GM21367 (cell line): ENCODE measurements around the gene SEMA4B.
A peak's percentile ranks its signal among the peaks of the same experiment; 100 is the strongest.
"Not testable (repeated sequence)": the region's sequence is repeated elsewhere in the genome, so short reads cannot be mapped to it uniquely, and the experiment has no call there.

Experiments used
- ATAC-seq: cut with Tn5 transposase; IDR thresholded peaks from one replicate; pipeline ENCODE4 v1.9.1; 2021; ENCODE audit not compliant: unreplicated experiment

The SEMA4B gene

DNA sequence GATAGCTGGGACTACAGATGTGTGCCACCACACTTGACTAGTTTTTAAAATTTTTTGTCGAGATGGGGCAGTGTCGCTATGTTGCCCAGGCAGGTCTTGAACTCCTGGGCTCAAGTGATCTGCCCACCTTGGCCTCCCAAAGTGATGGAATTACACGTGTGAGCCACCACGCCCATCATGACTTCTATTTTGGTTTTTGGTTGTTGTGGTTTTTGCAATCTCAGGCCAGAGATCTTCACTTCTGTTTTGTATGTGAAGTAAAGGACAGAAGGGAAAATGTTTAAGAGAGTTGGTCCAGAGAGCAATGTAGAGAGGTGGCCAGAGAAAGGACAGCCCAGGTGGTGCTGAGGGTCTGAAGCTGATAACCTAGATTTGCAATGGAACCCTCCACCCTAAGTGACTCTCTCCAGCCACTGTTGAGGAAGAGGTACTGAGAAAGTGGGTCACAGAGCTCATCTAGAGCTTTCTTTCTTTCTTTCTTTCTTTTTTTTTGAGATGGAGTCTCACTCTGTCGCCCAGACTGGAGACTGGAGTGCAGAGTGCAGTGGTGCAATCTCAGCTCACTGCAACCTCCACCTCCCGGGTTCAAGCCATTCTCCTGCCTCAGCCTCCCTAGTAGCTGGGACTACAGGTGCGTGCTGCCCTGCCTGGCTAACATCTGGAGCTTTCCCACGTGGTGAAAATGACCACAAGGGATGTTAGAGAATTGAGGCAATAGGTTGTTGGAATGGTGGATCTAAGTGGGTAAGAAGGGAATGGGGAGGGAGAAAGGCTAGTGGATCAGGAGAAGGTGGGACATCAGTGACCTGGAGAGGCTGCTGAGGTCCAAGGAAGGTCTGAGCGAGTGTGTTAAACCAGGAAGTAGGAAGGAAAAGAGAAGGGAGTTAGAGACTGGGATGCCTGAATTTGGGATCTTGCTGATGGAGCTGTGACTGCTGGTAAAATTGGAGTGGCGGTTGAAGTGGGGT is 22.4 kb upstream of the SEMA4B start:
- no peak for ATAC-seq

GRCh38 chr15:90181776-90182175 is 19.4 kb upstream of the SEMA4B start:
- ATAC-seq = no peak

DNA sequence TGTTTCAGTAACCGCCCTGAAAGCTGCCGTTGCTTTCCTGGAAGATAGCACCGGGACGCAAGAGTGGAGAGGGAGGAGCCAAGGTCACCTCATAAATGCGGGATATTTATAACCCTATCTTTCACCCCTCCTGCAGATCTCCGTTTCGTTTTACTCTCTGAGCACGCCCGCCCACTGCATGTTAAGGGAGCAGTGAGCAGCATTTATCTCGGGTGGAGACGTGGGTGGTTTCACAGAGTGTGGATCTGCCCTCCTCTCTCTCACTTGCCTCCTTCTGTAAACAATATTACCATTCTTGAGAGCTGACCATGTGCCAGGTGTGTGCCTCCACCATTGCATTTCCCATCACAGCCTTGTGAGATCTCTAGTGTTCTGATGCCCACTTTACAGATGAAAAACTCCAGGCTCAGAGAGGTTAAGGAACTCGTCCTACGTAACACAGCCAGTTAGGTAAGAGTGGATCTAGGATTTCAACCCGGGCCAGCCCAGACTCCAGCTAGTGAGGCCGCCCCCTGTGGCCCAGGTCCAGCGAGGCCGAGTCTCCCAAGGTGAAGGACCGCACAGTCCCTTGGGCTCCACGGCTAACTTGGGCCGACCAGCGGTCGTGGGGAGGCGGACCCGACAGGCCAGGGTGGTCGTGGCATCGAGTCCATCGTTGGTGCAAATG is 16.9 kb upstream of the SEMA4B start:
- ATAC-seq = peak; percentile 44

DNA sequence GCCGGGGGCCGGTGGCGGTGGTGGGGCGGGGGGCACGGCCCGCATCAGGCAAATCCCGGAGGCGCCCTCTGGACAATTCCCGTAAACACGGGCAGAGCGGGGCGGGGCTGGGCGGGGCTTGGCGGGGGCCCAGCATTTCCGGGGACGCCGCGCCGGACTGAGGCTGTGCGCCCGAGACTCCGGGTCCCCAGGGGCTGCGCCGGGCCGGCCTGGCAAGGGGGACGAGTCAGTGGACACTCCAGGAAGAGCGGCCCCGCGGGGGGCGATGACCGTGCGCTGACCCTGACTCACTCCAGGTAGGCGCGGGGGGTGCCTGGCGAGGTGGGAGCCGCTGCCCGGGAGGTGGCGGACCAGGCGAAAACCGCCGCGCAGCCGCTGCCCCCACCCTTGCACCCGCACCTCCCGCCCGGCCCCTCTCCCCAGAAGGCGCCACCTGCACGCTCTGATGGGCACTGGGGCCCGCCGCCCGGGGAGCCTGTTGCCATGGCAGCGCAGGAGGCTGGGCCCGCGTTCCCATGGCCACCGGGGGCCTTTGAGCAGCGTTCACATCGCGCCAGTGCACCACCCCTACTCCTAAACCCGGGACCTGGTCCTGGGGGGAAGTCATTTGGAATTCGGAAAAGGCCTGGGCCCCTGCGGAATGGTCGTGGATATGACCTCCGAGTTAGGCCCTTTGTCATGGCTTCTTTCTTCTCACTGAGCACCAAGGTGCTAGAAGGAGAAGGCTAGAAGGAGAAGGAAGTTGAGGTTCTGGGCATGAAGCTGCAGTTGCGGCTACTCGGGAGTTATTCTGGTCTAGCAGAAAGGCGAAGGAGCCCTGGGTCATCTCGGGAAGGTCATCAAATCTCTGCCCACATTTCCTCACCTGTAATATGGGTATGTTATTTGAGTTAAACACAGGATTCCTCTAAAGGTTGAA is 16.1 kb upstream of the SEMA4B start:
- ATAC-seq = peak; percentile 57

DNA sequence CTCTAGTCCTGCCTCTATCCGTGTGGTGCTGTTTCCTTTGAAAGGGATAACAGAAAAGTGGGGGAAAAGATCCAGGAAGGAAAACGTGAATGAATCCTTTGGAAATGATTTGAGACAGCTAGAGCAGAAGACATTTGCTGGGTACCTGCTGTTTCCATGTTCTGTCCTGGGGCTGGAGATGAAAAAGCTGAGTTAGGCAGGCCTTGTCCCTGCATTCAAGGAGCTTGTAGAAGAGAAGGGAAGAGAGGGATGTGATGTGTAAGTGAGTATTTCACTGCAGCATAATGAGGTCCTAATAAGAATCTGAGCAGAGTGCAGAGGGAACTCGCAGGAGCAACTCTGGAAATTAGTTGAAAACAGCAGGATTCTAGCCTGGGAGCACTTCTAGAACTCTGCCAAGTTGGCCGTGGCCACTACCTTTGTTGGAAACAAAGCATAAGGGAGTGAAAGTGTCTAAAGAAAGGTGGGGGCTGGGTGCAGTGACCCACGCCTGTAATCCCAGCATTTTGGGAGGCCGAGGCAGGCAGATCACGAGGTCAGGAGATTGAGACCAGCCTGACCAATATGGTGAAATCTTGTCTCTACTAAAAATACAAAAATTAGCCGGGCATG is 13.8 kb upstream of the SEMA4B start:
- no peak for ATAC-seq

DNA sequence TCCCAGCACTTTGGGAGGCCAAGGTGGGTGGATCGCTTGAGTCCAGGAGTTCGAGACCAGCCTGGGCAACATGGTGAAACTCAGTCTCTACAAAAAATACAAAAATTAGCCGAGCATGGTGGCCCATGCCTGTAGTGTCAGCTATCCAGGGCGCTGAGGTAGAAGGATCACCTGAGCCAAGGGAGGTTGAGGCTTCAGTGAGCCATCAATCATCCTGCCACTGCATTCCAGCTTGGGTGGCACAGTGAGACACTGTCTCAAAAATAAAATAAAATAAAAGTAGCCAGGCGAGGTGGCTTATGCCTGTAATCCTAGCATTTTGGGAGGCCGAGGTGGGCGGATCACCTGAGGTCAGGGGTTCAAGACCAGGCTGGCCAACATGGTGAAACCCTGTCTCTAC is 13.1 kb upstream of the SEMA4B start:
- not testable (repeated sequence) for ATAC-seq

- no peak for ATAC-seq
Observed at GRCh38 chr15:90188914-90189748, 12.0 kb upstream of the SEMA4B start.

GRCh38 chr15:90189781-90190467 is 11.2 kb upstream of the SEMA4B start:
- ATAC-seq = no peak

GRCh38 chr15:90190606-90191343 is 10.4 kb upstream of the SEMA4B start:
- ATAC-seq = peak; percentile 44

DNA sequence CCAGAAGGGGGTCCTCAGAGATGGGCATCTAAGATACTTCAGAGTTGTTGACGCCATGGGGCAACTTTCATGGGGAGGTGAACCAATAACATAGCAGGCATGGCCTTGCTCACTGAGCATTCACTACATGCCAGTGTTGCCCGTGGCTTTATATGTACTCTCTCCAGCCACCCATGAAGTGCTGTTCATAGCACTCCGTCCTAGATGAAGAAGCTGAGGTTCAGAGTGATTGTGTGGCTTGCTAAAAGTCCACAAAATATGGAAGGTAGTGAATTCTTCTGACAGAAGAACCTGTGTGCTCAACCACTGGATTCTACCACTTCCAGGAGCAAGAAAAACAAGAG is 9.8 kb upstream of the SEMA4B start:
- peak; percentile 16 for ATAC-seq

DNA sequence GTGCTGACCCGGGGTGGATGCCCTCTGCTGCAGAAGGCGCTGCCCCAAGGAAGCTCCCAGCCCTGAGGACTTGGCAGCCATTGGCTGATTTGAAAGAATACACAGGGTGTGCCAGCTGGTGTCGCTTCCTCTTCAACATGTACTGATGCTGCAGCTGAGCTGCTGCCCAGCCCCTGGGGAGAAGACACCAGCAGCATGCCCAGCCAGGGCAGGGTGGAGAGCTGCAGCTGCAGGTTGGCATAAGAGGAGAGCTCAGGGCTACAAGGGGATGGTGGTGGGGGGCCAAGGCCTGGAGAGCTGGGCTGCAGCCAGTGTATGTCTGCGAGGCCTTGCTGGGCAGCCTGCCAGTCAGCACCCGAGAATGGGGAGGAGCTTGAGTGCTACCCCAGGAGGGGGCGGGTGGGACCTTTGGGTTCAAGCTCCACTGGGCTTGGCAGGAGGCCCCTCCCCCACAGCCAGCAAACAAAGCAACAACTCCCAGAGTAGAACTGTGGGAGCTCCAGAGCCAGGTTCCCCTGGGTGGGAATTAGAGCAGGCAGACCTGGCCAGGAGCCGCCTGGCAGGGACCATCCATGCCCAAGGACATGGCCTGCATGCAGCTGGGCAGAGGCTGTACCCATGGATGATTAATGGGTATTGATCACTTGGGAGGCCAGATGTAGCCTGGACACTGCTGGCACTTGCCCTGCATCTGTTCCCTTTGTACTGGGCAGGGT is 9.2 kb upstream of the SEMA4B start:
- peak; percentile 59 for ATAC-seq

DNA sequence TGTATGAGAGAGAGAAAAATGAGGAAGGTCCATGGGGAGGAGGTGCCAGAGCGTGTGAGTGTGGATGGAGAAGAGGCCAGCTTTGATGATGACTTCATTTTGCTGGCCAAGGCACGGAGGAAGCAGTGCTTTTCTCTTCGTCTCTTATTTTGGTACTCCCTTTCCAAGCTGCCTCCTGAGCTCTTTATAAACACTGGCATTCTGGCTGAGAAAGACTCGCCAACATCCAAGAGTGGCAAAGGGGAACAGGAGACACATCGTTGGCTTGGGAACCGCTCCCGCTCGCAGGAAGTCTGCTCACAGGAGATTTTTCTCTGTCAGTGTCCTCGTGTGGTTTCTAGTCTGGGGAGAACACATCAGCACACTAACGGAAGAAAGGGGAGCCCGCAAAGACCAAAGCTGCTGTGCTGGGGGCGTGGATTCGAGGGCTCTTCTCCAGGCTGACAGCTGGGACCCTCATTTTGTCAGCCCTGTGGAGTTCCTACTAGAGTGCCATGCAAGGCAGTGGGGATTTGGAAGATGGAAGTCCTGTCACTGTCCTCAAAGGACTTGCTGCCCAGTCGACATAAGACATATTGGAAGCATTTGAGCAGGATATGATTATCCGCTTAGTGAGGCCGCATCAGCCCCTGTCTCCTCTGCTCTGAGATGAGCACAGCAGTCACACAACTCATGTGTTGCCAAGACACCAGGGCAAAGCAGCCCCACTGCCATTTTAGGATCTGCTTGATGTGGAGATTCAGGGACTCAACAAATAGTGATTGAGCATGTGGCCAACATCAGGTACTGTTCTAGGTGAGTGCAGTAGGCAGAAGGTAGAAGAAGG is 8.0 kb upstream of the SEMA4B start:
- ATAC-seq = no peak

DNA sequence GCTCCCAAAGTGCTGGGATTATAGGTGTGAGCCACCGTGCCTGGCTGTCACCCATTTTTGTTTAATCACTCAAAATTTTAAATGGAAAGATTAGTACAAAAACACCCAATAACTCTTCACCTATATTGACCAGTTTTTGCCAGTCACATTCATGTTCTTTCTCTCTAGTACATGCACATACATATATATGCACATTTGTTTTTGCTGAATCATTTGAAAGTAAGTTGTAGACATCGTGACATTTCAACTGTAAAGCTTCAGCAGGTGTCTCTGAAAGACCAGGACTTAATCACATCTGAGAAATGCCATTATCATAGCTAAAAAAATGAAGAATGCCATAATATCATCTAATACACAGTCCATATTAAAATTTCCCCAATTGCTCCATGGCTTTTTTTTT is 6.5 kb upstream of the SEMA4B start:
- ATAC-seq = no peak

- peak; percentile 18 for ATAC-seq
Observed at GRCh38 chr15:90200534-90201129, 498 bp upstream of the SEMA4B start.

- no peak for ATAC-seq
Observed at GRCh38 chr15:90201944-90202375, 830 bp downstream of the SEMA4B start.

GRCh38 chr15:90202929-90203328 is 1.8 kb downstream of the SEMA4B start:
- no peak for ATAC-seq

- no peak for ATAC-seq
Observed at GRCh38 chr15:90203473-90203872, 2.3 kb downstream of the SEMA4B start.
